Peyer's patch (tissue), 4 donors: Measurements from ENCODE around the gene LRRC34.

Experiments
- POLR2A ChIP-seq, 2 donors: fragments of 450-650 bp; IDR thresholded peaks; one replicate each; pipeline ENCODE4 v1.5.1; 2017; ENCODE audit warnings: antibody characterized with exemption in 2 of 2, mild to moderate bottlenecking in 2 of 2, moderate library complexity in 2 of 2
- TF ChIP-seq, protein P1 (sequence below), 6 experiments: fragments of 450-650 bp in 4 of 6; fragments of 200-600 bp in 2 of 6; sonication (generic) in 1 of 6; IDR thresholded peaks; one replicate each; pipeline ENCODE4 v1.5.1; 2017 to 2019; ENCODE audit warnings: antibody characterized with exemption in 6 of 6, mild to moderate bottlenecking in 3 of 6, moderate library complexity in 1 of 6

DNA sequence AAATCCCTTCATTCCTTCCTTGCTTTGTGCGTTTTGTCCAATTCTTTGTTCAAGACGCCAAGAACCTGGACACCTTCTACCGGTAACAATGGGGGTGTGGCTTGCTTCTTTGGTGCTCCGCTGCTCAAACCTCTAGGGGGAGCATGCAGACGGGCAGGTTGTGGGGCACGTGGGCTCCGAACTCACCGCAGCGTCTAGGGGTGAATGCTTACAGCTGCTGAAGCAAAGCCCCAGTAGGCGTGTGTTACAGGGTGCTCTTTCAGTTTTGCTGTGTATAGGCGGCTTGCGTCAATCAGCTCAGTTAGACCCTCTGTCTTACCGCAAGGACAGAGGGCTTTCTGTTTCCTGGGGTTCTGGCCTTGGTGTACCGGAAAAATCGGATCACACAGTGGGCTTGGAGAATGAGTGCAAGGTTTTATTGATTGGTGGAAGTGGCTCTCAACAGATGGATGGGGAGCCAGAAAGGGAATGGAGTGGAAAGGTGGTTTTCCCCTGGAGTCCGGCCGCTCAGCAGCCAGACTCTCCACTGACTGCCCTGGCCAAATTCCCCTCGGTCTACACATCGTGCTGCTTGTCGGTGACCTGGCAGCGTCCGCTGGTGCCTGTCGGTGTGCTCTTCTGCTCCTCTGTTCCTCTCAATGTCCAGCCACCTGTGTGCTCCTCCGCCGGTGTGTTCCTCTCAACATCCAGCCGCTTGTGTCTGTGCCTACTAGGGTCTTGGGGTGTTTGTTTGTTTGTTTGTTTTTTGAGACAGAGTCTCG, 1.2 kb upstream of the LRRC34 start:
- TF ChIP-seq, protein P1, sequence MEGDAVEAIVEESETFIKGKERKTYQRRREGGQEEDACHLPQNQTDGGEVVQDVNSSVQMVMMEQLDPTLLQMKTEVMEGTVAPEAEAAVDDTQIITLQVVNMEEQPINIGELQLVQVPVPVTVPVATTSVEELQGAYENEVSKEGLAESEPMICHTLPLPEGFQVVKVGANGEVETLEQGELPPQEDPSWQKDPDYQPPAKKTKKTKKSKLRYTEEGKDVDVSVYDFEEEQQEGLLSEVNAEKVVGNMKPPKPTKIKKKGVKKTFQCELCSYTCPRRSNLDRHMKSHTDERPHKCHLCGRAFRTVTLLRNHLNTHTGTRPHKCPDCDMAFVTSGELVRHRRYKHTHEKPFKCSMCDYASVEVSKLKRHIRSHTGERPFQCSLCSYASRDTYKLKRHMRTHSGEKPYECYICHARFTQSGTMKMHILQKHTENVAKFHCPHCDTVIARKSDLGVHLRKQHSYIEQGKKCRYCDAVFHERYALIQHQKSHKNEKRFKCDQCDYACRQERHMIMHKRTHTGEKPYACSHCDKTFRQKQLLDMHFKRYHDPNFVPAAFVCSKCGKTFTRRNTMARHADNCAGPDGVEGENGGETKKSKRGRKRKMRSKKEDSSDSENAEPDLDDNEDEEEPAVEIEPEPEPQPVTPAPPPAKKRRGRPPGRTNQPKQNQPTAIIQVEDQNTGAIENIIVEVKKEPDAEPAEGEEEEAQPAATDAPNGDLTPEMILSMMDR (IDR thresholded peaks at IDR 0.05): peak; percentile 23 to 66 (median 47)
- no peak for TF ChIP-seq POLR2A (IDR thresholded peaks at IDR 0.05)
